ENCODE data around the gene OLR1.

OLR1 gene

GRCh38 chr12:10186299-10186698 is 14.4 kb upstream of the OLR1 start:
- no peak overlapping the region for H3K27ac ChIP-seq
- TF ChIP-seq ZFX (IDR thresholded peaks at IDR 0.05) = no peak
- TF ChIP-seq CTCF (conservative IDR thresholded peaks at IDR 0.05) = no peak

- TF ChIP-seq CTCF (conservative IDR thresholded peaks at IDR 0.05) (no peak), ZFX (IDR thresholded peaks at IDR 0.05) (no peak)
These were observed 12.4 kb upstream of the OLR1 start for GRCh38 chr12:10184261-10184843.

GRCh38 chr12:10182354-10183049 is 10.6 kb upstream of the OLR1 start:
- TF ChIP-seq CTCF (conservative IDR thresholded peaks at IDR 0.05) (no peak), ZFX (IDR thresholded peaks at IDR 0.05) (no peak)
- no peak overlapping the region for H3K27ac ChIP-seq

More at GRCh38 chr12:10184261-10184843, 12.4 kb upstream of the OLR1 start:
- no peak overlapping the region for H3K27ac ChIP-seq

GRCh38 chr12:10179776-10180181 is 7.8 kb upstream of the OLR1 start:
- TF ChIP-seq ZFX (IDR thresholded peaks at IDR 0.05) (no peak), CTCF (conservative IDR thresholded peaks at IDR 0.05) (no peak)
- no peak overlapping the region for H3K27ac ChIP-seq

- no peak within 1 kb of the TSS for H3K27ac ChIP-seq
- TF ChIP-seq CTCF (conservative IDR thresholded peaks at IDR 0.05) (no peak), ZFX (IDR thresholded peaks at IDR 0.05) (no peak)
These were observed 6.9 kb upstream of the OLR1 start, which contains the start of gene TMEM52B for GRCh38 chr12:10178821-10179220. Gene TMEM52B (plus strand): TSS chr12:10179032. CDS start chr12:10179575, 543 bp downstream.

- no peak overlapping the region for H3K27ac ChIP-seq
- no peak for TF ChIP-seq ZFX (IDR thresholded peaks at IDR 0.05)
- peak; percentile 8; the same call in 1 of the 2 replicates for TF ChIP-seq CTCF (conservative IDR thresholded peaks at IDR 0.05)
These were observed 4.1 kb upstream of the OLR1 start for GRCh38 chr12:10175846-10176636.
